Measurements from ENCODE around the gene WDFY2.

- TF ChIP-seq CTCF (IDR thresholded peaks at IDR 0.05; ENCODE audit: insufficient read depth, low read length, poor library complexity, severe bottlenecking) (no peak), EZH2phosphoT487 (conservative IDR thresholded peaks at IDR 0.05; ENCODE audit: low read length) (no peak)
Observed at GRCh38 chr13:51556740-51557139, 27.5 kb upstream of the WDFY2 start.
